WTC11 (cell line): ENCODE results near the gene RTN4.

ENCODE experiments used
- CBFB ChIP-seq: sonication (generic); formaldehyde crosslinking; IDR thresholded peaks from 2 replicates; pipeline ENCODE4 v1.8.1; 2022; ENCODE audit warnings: mild to moderate bottlenecking, low read depth, missing genetic modification reagents
- FOXJ3 ChIP-seq: sonication (generic); formaldehyde crosslinking; IDR thresholded peaks from 2 replicates; pipeline ENCODE4 v1.9.0; 2021; ENCODE audit warnings: missing genetic modification reagents, mild to moderate bottlenecking, borderline replicate concordance
- FOXK1 ChIP-seq: sonication (generic); formaldehyde crosslinking; IDR thresholded peaks from 2 replicates; pipeline ENCODE4 v1.8.0; 2022; ENCODE audit warnings: mild to moderate bottlenecking, moderate library complexity, missing genetic modification reagents
- GABPB1 ChIP-seq: sonication (generic); formaldehyde crosslinking; IDR thresholded peaks from 2 replicates; pipeline ENCODE4 v1.8.1; 2023; ENCODE audit warnings: mild to moderate bottlenecking, missing genetic modification reagents
- SMAD3 ChIP-seq: sonication (generic); formaldehyde crosslinking; IDR thresholded peaks from 2 replicates; pipeline ENCODE4 v1.8.0; 2022; ENCODE audit warnings: missing genetic modification reagents, mild to moderate bottlenecking, borderline replicate concordance
- TF ChIP-seq, protein P1 (sequence below): fragments of 200-600 bp; IDR thresholded peaks from 2 replicates; pipeline ENCODE4 v1.8.0; 2022; ENCODE audit warnings: antibody characterized with exemption

DNA sequence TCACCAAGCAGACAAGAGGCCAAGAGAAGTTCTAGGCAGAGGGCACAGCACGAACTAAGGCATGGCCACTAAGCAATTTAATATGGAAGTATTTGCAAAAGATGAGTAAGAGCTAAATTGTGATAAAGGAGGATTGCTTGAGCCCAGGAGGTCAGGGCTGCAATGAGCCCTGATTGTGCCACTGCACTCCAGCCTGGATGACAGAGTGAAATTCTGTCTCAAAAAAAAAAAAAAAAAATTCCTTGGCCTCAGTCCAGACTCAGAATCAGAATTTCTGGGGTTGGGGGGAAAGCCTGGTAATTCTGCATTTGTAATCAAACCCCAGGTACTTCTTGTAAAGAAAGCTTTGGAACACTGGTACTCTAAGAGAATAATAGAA, 46.8 kb upstream of the RTN4 start:
- TF ChIP-seq, protein P1, sequence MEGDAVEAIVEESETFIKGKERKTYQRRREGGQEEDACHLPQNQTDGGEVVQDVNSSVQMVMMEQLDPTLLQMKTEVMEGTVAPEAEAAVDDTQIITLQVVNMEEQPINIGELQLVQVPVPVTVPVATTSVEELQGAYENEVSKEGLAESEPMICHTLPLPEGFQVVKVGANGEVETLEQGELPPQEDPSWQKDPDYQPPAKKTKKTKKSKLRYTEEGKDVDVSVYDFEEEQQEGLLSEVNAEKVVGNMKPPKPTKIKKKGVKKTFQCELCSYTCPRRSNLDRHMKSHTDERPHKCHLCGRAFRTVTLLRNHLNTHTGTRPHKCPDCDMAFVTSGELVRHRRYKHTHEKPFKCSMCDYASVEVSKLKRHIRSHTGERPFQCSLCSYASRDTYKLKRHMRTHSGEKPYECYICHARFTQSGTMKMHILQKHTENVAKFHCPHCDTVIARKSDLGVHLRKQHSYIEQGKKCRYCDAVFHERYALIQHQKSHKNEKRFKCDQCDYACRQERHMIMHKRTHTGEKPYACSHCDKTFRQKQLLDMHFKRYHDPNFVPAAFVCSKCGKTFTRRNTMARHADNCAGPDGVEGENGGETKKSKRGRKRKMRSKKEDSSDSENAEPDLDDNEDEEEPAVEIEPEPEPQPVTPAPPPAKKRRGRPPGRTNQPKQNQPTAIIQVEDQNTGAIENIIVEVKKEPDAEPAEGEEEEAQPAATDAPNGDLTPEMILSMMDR: no peak
- TF ChIP-seq FOXJ3 (CRISPR knock-in tag) (no peak), FOXK1 (CRISPR knock-in tag) (no peak), GABPB1 (CRISPR knock-in tag) (no peak), SMAD3 (CRISPR knock-in tag) (no peak), CBFB (CRISPR knock-in tag) (no peak)
